ENCODE data around the gene MAGI3. TPM values are rescaled to one million over a fixed set of nuclear protein-coding genes. Genes with fewer than 3 reads are reported as not detected.

The MAGI3 gene
- total RNA-seq, 1 experiment from 2014 or later = 7.2 TPM

DNA sequence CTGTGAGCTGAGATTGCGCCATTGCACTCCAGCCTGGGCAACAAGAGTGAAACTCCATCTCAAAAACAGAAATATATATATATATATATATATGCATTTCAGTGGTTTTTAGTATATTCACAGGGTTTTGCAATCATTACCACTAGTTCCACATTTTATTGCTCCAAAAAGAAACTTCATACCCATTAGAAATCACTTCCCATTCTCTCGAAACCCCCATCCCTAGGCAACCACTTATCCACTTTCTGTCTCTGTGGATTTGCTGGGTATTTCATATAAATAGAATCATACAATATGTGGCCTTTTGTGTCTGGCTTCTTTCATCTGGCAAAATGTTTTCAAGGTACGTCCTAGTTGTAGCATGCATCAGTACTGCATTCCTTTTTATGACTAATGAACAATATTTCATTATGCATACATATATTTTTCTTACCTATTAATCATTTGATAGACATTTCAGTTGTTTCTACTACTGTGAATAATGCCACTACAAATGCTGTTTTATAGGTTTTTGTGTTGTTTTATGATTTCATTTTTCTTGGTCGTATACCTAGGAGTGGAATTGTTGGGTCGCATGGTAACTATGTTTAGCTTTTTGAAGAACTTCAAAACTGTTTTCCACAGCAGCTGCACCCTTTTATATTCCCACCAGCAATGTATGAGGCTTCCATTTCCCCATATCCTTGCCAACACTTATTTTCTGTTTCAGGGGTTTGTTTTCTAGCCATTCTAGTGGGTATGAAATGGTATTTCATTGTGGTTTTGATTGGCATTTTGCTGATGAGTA lies 273.0 kb downstream of the MAGI3 start:
- peak; percentile 75 for DNase-seq
- BruUV-seq (replicated peaks) = no TSS peak
- Histone ChIP-seq H3K27me3 (ENCODE audit: low read length) (no peaks in the 10 kb centered on the region), H3K9me2 (replicated peaks; ENCODE audit: low read length) (no peaks in the 10 kb centered on the region), H4K20me1 (ENCODE audit: low read length) (no peaks in the 10 kb centered on the region), H3K9ac (ENCODE audit: low read length) (no peak overlapping the region), H3K9me3 (ENCODE audit: low read length) (no peaks in the 10 kb centered on the region), H3K4me1 (ENCODE audit: insufficient read depth, low read length) (peaks cover 43% of the 10 kb centered on the region), H3K79me2 (ENCODE audit: low read length) (no peaks in the 10 kb centered on the region), H2AFZ (ENCODE audit: low read length) (no peak overlapping the region), H3K4me3 (ENCODE audit: low read length) (peak overlapping the region; percentile 12; the same call in 1 of the 2 replicates), H3K36me3 (ENCODE audit: low read depth, low read length) (no peaks in the 10 kb centered on the region), H3K27ac (ENCODE audit: low read length) (peak overlapping the region; percentile 84), H3F3A (ENCODE audit: low read length, unreplicated experiment) (no peaks in the 10 kb centered on the region), H3K4me2 (ENCODE audit: low read length) (peak overlapping the region; percentile 65)
- CTCF ChIA-PET = no interaction called here
- POLR2A ChIA-PET (ENCODE audit: unreplicated experiment) = no interaction called here
- TF ChIP-seq, protein P1, sequence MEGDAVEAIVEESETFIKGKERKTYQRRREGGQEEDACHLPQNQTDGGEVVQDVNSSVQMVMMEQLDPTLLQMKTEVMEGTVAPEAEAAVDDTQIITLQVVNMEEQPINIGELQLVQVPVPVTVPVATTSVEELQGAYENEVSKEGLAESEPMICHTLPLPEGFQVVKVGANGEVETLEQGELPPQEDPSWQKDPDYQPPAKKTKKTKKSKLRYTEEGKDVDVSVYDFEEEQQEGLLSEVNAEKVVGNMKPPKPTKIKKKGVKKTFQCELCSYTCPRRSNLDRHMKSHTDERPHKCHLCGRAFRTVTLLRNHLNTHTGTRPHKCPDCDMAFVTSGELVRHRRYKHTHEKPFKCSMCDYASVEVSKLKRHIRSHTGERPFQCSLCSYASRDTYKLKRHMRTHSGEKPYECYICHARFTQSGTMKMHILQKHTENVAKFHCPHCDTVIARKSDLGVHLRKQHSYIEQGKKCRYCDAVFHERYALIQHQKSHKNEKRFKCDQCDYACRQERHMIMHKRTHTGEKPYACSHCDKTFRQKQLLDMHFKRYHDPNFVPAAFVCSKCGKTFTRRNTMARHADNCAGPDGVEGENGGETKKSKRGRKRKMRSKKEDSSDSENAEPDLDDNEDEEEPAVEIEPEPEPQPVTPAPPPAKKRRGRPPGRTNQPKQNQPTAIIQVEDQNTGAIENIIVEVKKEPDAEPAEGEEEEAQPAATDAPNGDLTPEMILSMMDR (conservative IDR thresholded peaks at IDR 0.05; ENCODE audit: low read depth, low read length) = no peak
- no peak for TF ChIP-seq EZH2phosphoT487 (IDR thresholded peaks at IDR 0.05; ENCODE audit: borderline replicate concordance, low read length)
- TF ChIP-seq EZH2 (IDR thresholded peaks at IDR 0.05; ENCODE audit: low read length, unreplicated experiment) = no peak
- intact Hi-C loops (cut with micrococcal nuclease) = loop anchor here (1.0 to 5.0 kb wide), 3 partner anchors 11 to 131 kb away; no protein-coding TSS in a partner anchor
- ATAC-seq = peak; percentile 88

DNA sequence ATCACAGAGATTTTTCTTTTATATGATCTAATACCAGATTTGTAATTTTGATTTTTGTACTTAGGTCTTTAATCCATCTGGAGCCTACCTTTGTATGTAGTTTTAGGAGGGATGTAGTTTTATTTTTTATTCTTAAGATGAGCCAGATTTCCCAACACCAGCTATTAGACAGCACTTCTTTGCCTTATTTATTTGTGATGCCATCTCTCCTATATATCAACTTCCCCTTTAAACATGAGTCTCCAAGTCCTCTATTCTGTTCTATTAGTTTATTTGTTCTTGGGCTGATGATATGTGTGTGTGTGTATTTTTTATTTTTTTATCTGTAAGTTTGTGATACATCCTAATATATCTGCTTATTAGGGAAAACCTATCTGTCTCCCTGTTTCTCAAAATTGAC lies 274.8 kb downstream of the MAGI3 start:
- H3K9ac ChIP-seq (ENCODE audit: low read length) = no peak overlapping the region
- BruUV-seq (replicated peaks) = no TSS peak
- ChIA-PET CTCF (no interaction called here), POLR2A (ENCODE audit: unreplicated experiment) (no interaction called here)
- no peak overlapping the region for H3K4me2 ChIP-seq (ENCODE audit: low read length)
- H3K27me3 ChIP-seq (ENCODE audit: low read length) = no peaks in the 10 kb centered on the region
- no peaks in the 10 kb centered on the region for H3K9me3 ChIP-seq (ENCODE audit: low read length)
- H4K20me1 ChIP-seq (ENCODE audit: low read length) = no peaks in the 10 kb centered on the region
- no peak overlapping the region for H3K27ac ChIP-seq (ENCODE audit: low read length)
- DNase-seq = no peak
- peaks cover 31% of the 10 kb centered on the region for H3K4me1 ChIP-seq (ENCODE audit: insufficient read depth, low read length)
- no peaks in the 10 kb centered on the region for H3K79me2 ChIP-seq (ENCODE audit: low read length)
- no peaks in the 10 kb centered on the region for H3K36me3 ChIP-seq (ENCODE audit: low read depth, low read length)
- intact Hi-C loops (cut with micrococcal nuclease) = no loop called here
- no peaks in the 10 kb centered on the region for H3K9me2 ChIP-seq (replicated peaks; ENCODE audit: low read length)
- no peak for ATAC-seq
- H3K4me3 ChIP-seq (ENCODE audit: low read length) = no peak overlapping the region
- no peak overlapping the region for H2AFZ ChIP-seq (ENCODE audit: low read length)
- H3F3A ChIP-seq (ENCODE audit: low read length, unreplicated experiment) = no peaks in the 10 kb centered on the region
- TF ChIP-seq, protein P1 (conservative IDR thresholded peaks at IDR 0.05; ENCODE audit: low read depth, low read length) = no peak
- TF ChIP-seq EZH2 (IDR thresholded peaks at IDR 0.05; ENCODE audit: low read length, unreplicated experiment) (no peak), EZH2phosphoT487 (IDR thresholded peaks at IDR 0.05; ENCODE audit: borderline replicate concordance, low read length) (no peak)

DNA sequence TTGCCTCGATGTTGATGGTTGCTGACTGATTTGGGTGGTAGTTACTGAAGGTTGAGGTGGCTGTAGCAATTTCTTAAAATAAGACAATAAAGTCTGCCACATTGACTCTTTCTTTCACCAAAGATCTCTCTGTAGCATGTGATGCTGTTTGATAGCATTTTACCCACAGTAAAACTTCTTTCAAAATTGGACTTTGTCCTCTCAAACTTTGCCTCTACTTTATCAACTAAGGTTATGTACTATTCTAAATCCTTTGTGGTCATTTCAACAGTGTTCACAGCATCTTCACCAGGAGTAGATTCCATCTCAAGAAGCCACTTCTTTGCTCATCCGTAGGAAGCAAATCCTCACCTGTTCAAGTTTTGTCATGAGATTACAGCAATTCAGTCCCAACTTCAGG lies 275.8 kb downstream of the MAGI3 start:
- H3K4me3 ChIP-seq (ENCODE audit: low read length) = no peak overlapping the region
- no TSS peak for BruUV-seq (replicated peaks)
- TF ChIP-seq EZH2phosphoT487 (IDR thresholded peaks at IDR 0.05; ENCODE audit: borderline replicate concordance, low read length) (no peak), EZH2 (IDR thresholded peaks at IDR 0.05; ENCODE audit: low read length, unreplicated experiment) (no peak)
- TF ChIP-seq, protein P1 (conservative IDR thresholded peaks at IDR 0.05; ENCODE audit: low read depth, low read length) = no peak
- POLR2A ChIA-PET (ENCODE audit: unreplicated experiment) = no interaction called here
- H4K20me1 ChIP-seq (ENCODE audit: low read length) = no peaks in the 10 kb centered on the region
- no peaks in the 10 kb centered on the region for H3K9me2 ChIP-seq (replicated peaks; ENCODE audit: low read length)
- H3K79me2 ChIP-seq (ENCODE audit: low read length) = no peaks in the 10 kb centered on the region
- H3K9me3 ChIP-seq (ENCODE audit: low read length) = no peaks in the 10 kb centered on the region
- no peak for ATAC-seq
- intact Hi-C loops (cut with micrococcal nuclease) = no loop called here
- H2AFZ ChIP-seq (ENCODE audit: low read length) = no peak overlapping the region
- H3K9ac ChIP-seq (ENCODE audit: low read length) = no peak overlapping the region
- DNase-seq = no peak
- H3K36me3 ChIP-seq (ENCODE audit: low read depth, low read length) = no peaks in the 10 kb centered on the region
- no peaks in the 10 kb centered on the region for H3F3A ChIP-seq (ENCODE audit: low read length, unreplicated experiment)
- H3K4me2 ChIP-seq (ENCODE audit: low read length) = no peak overlapping the region
- CTCF ChIA-PET = no interaction called here
- no peaks in the 10 kb centered on the region for H3K27me3 ChIP-seq (ENCODE audit: low read length)
- H3K27ac ChIP-seq (ENCODE audit: low read length) = no peak overlapping the region
- peaks cover 31% of the 10 kb centered on the region for H3K4me1 ChIP-seq (ENCODE audit: insufficient read depth, low read length)

Measured in PC-3 (cell line).